ENCODE results near the gene RASA3.
A peak's percentile ranks its signal among the peaks of the same experiment; 100 is the strongest.

RASA3 gene

GRCh38 chr13:114013952-114014629, 118.3 kb downstream of the RASA3 start:
- DNase-seq: no peak

DNA sequence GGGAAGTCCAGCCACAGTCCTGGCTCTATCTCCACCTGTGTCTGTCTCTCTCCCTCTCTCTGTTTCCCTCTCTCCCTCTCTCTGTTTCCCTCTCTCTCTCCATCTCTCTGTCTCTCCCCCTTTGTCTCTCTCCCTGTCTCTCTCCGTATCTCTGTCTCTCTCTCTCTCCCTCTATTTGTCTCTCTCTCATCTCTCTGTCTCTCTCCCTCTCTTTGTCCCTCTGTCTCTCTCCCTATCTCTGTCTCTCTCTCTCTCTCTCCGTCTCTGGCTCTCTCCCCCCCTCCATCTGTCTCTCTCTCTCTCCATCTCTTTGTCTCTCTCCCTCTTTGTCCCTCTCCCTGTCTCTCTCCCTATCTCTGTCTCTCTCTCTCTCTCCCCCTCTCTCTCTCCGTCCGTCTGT, 119.1 kb downstream of the RASA3 start:
- no peak for DNase-seq

DNA sequence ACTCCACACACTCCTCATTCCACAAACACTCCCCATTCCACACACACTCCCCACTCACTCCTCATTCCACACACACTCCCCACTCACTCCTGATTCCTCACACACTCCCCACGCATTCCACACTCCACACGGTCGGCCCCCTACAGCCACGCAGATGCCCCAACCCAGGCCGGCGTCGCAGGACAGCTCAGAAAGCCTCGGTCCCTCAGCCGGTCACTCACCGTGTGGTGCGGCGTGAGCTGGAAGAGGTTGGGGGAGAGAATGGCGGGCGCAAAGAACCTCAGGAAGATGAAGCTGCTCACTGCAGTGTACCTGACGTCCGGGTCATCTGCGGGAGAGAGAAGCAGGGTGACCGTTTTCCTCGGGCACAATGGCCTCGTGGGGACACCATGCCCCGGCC, 119.5 kb downstream of the RASA3 start:
- no peak for DNase-seq

GRCh38 chr13:114012141-114012540, 120.3 kb downstream of the RASA3 start:
- no peak for DNase-seq

DNA sequence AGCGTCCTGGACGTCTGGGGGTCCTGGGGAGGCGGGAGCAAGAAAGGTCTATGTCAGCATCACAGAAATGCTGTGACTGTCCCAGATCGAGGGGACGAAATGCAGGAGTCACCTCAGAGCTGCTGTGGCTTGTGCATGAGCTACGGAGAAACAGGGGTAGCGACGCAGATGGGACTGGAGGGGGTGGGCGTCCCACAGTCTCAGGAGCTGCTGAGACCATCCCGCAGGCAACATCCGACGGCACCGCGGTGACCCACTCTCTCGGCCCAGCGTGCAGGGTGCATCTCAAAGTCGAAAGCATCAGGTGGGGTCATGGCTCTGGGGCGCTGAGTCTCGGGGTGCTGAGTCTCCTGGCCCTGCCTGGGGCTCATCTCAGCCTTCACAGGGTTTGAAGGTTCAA, 121.2 kb downstream of the RASA3 start:
- no peak for DNase-seq

GRCh38 chr13:114010401-114011101, 121.9 kb downstream of the RASA3 start:
- no peak for DNase-seq

- no peak for DNase-seq
These were observed 122.6 kb downstream of the RASA3 start for GRCh38 chr13:114009590-114010400.

- no peak for DNase-seq
These were observed 123.3 kb downstream of the RASA3 start for GRCh38 chr13:114008964-114009589.

DNA sequence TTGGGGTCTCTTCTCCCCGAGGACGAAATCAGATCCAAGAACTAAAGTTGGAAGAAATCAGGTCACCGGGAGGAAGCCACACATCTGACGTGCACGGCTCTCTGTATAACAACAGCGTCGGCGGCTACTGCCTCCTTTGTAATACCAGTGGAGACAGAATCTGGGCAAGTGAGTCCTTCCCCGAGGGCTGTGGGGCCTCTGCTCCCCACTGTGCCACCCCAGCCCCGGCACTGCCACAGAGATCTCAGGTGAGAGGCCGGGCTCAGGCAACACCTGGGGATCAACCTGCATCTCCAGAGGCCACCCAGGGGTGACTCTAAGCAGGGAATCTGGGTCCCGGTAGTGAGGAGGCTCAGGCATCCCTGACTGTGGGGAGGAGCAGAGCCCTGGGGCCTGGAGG, 124.9 kb downstream of the RASA3 start:
- no peak for DNase-seq

DNA sequence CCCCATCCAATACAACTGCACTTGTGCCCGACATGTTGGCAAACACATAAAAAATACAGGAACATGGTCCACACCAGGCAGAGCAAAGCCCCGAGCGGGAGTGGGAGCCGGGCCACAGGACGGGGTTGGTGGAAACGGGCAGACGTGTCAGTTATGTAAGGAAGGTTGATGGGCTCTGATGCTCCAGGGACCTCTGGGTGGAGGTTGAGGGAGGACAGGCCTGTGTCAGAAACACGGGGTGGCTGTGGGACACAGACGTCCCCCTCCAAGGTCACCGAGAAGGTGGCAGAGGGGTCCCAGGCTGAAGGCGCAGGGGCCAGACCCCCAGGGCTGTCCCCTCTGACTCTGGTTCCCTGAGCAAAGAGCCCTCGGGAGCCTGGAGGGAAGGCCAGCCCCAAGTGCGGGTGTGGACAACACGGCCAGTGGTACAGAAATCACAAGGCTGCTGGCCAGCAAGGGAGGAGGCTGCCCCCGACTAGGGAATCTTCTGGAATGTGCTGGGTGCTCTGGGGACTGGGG, 127.2 kb downstream of the RASA3 start:
- DNase-seq: no peak

DNA sequence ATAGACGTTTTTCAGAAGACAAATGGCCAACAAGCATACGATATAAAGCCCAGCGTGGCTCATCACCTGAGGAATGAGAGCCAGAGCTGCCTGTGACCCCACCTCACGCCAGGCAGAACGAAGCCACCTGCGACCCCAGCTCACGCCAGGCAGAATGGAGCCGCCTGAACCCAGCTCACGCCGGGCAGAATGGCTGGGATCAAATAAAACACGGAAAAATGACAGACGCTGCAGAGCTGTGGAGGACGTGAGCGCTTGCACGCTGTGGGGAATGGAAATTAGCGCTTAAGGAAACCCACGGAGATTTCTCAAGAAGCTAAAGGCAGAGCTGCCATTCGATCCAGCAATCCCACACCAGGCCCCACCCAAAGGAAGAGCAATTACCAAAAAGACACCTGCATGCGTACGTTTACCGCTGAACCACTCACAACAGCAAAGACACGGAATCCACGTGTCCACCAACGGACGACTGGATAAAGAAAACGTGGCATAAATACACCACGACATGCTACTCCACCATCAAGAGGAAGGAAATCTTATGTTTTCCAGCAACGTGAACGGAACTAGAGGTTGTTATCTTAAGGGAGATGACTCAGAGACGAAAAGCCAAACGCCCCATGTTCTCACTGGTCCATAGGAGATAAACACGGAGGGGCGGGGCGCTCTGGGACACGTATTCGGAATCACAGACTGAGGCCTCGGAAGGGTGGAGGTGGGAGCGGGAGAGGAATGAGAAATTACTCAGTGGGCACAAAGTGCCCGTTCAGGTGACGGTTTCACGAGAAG, 127.8 kb downstream of the RASA3 start:
- peak; percentile 91 for DNase-seq

DNA sequence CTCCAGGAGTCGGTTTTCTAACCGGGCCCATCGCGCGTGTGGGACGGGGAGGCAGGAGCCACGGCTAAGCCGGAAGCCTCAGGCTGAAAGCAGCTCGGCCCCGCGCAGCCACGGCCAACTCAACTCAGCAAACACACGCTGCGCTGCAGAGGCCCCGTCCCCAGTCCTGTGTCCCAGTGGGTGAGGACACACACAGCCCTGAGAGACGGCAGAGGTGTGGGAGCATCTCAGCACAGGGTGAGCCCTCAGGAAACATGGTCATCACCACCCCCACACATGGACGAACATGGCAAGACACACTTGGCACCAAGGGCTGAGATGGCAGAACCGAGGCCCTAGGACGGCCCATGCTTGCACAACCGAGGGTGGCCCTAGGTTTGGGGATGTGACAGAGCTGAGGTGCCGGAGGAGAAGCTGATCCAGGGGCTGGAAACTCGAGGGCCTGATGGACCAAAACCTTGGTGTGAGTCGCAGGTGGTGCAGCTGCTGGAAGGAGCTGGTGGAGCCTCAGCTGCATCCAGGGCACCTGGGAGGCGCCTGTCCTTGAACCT, 129.6 kb downstream of the RASA3 start:
- DNase-seq: no peak

GRCh38 chr13:114002009-114002544, 130.3 kb downstream of the RASA3 start:
- no peak for DNase-seq

DNA sequence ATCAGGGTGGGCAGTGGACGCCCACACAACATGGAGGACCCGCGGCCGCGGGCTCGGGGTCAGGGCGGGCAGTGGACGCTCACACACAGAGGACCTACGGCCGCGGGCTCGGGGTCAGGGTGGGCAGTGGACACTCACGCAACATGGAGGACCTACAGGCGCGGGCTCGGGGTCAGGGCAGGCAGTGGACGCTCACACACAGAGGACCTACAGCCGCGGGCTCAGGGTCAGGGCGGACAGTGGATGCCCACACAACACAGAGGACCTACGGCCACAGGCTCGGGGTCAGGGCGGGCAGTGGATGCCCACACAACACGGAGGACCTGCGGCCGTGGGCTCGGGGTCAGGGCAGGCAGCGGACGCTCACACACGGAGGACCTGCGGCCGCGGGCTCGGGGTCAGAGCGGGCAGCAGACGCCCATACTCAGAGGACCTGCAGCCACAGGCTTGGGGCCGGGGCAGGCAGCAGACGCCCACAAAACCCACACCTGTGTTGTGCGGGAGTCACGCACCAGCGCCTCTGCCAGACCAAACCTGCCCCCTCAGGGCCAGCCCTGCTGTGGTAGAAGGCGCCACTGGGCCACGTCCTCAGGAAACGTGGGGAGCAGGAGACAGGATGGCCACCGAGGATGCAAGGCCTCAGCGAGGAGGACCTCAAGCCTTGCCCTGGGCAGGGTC, 131.0 kb downstream of the RASA3 start:
- DNase-seq: no peak

DNA sequence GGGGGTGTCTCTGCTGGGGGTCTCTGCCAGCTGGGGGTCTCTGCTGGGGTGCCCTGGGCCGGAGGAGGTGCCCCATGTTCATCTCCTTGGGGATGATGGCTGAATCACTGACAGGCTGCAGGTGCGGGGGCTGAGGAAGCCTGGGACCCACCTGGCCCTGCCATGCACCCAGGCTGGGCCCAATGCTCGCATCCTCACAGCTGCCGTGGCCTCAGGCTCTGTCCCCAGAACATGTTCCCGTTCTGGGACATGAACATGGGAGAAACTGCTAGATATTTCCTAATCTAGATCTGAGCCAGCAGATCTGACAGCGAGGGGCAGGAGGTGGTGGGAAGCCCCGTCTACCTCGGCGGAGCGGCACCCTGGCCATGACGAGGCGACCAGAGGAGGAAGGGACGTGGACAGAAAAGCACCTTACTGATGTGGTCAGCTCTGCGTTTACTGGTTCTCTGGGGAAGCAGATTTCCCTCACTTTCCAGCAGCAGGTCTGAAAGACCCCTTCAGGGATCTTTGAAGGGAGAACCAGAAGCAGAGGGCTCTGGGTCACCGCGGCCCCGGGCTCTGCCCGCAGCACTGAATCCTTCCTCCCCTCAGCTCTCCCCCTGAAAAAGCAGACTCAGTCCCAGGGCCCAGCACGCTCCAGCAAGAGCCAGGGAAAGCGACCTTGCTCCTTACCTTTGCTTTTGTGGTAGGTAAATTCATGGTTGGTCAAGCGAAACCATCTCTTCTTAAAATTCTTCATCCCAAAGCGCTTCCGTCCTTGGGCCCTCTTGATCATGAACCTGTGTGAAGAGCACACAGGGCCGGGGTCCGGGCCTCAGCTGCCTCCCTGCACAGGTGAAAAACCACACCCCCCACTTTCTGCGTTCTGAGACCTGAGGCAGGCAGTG, 132.0 kb downstream of the RASA3 start:
- DNase-seq: no peak

- no peak for DNase-seq
These were observed 132.9 kb downstream of the RASA3 start for GRCh38 chr13:113999618-113999910.

DNA sequence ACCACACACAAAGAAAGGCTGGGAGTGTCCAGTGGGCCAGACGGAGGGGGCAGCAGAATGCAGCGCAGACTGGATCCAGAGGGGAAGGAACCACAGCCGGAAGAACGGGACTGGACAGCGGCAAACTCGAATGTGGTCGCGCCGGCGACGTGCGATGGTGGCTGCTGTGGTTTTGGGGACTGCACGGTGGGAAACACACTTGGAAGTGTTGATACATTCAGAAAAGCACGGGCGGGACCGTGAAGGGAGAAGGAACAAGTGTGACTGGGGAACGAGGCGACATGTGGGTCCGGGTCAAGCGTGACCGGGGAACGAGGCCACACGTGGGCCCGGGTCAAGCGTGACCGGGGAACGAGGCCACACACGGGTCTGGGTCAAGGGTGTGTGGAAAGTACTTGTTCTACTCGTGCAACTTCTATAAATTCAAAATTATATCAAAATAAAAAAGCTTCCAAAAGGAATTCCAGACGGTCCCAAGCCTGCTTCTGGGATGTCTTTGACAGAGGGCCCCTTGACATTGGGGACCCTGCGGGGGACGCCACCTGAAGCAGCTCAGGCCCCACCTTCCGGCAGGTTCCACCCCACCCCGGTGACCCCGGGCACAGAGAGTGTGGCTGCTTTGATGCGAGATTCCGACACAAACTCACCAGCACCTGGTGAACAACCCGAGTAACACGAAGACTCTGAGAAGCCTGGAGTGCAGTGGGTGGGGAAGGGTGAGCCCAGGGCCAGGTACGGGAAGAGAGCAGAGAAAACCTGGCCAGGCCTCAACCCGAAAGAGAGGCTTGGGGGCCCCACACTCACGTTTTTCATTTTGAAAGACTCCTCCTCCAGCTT, 133.4 kb downstream of the RASA3 start:
- DNase-seq: no peak

GRCh38 chr13:113997845-113998751, 134.3 kb downstream of the RASA3 start:
- no peak for DNase-seq
